ENCODE measurements around the gene SLC27A2.
A peak's percentile ranks its signal among the peaks of the same experiment; 100 is the strongest.

SLC27A2 gene

DNA sequence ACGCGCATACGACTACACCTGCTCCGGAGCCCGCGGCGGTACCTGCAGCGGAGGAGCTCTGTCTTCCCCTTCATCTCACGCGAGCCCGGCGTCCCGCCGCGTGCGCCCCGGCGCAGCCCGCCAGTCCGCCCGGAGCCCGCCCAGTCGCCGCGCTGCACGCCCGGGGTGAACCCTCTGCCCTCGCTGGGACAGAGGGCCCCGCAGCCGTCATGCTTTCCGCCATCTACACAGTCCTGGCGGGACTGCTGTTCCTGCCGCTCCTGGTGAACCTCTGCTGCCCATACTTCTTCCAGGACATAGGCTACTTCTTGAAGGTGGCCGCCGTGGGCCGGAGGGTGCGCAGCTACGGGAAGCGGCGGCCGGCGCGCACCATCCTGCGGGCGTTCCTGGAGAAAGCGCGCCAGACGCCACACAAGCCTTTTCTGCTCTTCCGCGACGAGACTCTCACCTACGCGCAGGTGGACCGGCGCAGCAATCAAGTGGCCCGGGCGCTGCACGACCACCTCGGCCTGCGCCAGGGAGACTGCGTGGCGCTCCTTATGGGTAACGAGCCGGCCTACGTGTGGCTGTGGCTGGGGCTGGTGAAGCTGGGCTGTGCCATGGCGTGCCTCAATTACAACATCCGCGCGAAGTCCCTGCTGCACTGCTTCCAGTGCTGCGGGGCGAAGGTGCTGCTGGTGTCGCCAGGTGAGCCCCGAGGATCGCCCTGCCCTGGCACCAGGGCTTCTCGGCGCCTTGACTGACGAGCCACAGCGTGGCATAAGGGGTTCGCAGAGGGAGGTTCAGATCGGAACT, 420 bp downstream of the SLC27A2 start:
- DNase-seq (ENCODE audit: low read depth) = peak; percentile 14
- TF ChIP-seq, protein P1, sequence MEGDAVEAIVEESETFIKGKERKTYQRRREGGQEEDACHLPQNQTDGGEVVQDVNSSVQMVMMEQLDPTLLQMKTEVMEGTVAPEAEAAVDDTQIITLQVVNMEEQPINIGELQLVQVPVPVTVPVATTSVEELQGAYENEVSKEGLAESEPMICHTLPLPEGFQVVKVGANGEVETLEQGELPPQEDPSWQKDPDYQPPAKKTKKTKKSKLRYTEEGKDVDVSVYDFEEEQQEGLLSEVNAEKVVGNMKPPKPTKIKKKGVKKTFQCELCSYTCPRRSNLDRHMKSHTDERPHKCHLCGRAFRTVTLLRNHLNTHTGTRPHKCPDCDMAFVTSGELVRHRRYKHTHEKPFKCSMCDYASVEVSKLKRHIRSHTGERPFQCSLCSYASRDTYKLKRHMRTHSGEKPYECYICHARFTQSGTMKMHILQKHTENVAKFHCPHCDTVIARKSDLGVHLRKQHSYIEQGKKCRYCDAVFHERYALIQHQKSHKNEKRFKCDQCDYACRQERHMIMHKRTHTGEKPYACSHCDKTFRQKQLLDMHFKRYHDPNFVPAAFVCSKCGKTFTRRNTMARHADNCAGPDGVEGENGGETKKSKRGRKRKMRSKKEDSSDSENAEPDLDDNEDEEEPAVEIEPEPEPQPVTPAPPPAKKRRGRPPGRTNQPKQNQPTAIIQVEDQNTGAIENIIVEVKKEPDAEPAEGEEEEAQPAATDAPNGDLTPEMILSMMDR (conservative IDR thresholded peaks at IDR 0.05; ENCODE audit: control insufficient read depth, insufficient read depth, low read depth, low read length) = no peak
- H3K4me3 ChIP-seq (ENCODE audit: control insufficient read depth, low read depth, low read length) = peak overlapping the region; percentile 37

DNA sequence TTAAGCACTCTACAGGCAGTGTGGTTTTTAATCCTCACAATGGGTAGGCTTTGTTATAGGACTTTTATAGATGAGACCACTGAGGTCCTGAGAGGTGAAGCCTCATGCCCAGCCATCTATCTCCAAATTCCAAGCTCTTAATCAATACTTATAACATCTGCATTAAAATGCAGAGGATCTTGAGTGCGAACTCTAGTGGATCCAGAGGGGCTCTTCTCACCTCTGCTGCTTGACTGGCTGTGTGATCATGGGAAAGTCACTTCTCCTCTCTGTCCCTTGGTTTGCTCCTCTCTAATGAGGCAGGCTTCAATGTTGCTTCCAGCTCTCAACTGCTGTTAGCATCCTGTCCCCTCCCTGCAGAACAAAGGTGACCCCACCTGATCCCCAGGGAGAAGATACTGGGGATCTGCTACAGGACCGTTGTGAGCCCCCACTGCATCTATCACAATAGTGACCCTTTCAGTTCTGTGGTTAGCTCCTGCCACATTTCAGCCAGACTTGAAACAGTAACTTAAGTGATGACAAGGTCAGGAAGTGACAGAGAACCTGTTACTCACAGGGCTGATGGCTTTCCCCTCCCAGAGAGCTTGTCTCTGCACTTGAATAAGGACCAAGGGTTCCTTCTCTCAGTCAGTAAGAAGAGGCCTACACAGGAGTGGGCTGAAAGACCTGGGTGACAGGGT, 1.3 kb downstream of the SLC27A2 start:
- no peak overlapping the region for H3K4me3 ChIP-seq (ENCODE audit: control insufficient read depth, low read depth, low read length)
- DNase-seq (ENCODE audit: low read depth) = no peak
- TF ChIP-seq, protein P1 (conservative IDR thresholded peaks at IDR 0.05; ENCODE audit: control insufficient read depth, insufficient read depth, low read depth, low read length) = no peak

DNA sequence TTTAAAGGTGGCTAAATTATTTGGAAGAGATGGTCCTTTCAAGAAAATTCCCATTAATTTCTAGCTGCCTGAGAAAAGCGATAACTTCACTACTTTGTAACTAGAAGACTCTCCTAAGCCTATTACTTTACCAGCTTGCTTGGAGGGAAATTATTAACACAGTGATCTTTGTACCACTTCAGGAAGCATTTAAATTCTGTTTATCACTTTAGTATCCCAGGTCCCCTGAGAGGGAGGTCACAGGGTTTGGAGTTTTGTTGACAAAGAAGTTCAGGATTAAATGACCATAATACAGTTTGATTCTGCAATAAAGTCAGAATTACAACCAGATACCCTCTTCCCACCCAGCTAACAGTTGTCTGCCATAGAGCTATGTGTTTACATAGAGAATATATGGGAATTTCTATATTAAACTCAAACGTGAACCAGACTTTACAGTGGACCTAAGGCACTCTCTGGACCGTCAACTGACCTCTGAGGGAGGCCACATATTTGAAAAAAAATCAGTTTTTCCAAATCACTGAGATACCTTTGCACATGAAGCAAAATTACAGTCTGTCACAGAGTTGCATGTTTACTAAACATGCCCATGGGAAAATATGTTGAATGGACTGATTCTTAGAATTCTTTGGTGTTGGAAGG, 3.0 kb downstream of the SLC27A2 start:
- DNase-seq (ENCODE audit: low read depth) = no peak
- H3K4me3 ChIP-seq (ENCODE audit: control insufficient read depth, low read depth, low read length) = no peak overlapping the region
- TF ChIP-seq, protein P1 (conservative IDR thresholded peaks at IDR 0.05; ENCODE audit: control insufficient read depth, insufficient read depth, low read depth, low read length) = no peak

DNA sequence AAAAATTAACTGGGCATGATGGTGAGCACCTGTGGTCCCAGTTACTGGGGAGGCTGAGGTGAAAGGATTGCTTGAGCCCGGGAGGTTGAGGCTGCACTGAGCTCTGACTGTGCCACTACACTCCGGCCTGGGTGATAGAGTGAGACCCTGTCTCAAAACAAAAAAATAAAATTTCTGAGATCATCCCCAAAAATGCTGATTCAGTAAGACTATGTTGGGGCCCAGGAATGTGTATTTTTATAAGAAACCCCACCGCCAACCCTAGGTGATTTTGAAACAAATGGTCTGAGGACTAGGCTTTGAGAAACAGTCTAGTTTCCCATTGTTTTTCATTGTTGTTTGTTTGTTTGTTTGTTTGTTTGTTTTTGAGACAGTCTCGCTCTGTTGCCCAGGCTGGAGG, 4.1 kb downstream of the SLC27A2 start:
- TF ChIP-seq, protein P1 (conservative IDR thresholded peaks at IDR 0.05; ENCODE audit: control insufficient read depth, insufficient read depth, low read depth, low read length) = no peak

DNA sequence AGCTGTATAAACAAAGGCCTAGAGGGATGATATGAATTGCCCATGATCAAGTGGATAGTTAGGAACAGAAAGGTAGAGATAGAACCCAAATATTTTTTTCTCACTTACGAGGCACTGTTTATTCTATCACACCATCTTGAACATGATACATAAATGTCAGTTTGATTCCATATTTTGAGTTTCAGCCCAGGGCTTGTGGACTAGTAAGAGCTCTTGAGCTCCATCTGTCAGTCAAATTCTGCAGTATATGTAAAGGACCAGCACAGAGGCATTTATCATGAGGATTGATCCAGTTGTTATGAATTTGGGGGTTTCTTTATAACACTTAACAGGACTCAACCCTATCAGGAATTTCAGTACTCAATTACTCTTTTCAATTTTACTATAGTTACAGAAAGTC, 4.8 kb downstream of the SLC27A2 start:
- TF ChIP-seq, protein P1 (conservative IDR thresholded peaks at IDR 0.05; ENCODE audit: control insufficient read depth, insufficient read depth, low read depth, low read length) = no peak
- no peak overlapping the region for H3K4me3 ChIP-seq (ENCODE audit: control insufficient read depth, low read depth, low read length)
- no peak for DNase-seq (ENCODE audit: low read depth)

More for the DNA sequence above, 4.1 kb downstream of the SLC27A2 start:
- H3K4me3 ChIP-seq (ENCODE audit: control insufficient read depth, low read depth, low read length) = no peak overlapping the region
- DNase-seq (ENCODE audit: low read depth) = no peak

DNA sequence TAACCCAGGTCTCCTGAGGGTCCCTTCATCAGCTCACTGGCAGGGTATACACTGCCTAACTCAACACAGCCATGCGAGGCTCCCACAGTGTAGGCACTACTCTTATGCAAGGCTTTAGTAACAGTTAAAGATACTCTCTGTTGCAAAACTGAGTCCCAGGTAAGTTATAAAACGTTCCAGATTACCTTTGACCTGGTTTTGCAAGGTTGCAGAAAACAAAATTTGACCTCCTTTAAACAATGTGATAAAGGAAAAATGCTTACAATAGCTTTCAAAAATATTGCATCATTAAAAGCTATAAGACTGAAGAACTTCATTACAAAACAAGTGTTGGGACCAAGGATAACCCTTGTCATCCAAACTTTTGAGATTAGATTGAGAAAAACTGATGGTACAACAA, 5.5 kb downstream of the SLC27A2 start:
- no peak for DNase-seq (ENCODE audit: low read depth)
- no peak overlapping the region for H3K4me3 ChIP-seq (ENCODE audit: control insufficient read depth, low read depth, low read length)
- TF ChIP-seq, protein P1 (conservative IDR thresholded peaks at IDR 0.05; ENCODE audit: control insufficient read depth, insufficient read depth, low read depth, low read length) = no peak
